GM23248 (cell line): ENCODE data around the gene GALE.

ENCODE experiments used
- EZH2 ChIP-seq: fragments of 200-600 bp; sonication (generic); IDR thresholded peaks from 2 replicates; pipeline ENCODE4 v1.6.1; 2018; ENCODE audit warnings: antibody characterized with exemption, mild to moderate bottlenecking; ENCODE audit not compliant: insufficient read depth, poor library complexity, severe bottlenecking
- EZH2phosphoT487 ChIP-seq: fragments of 200-600 bp; sonication (generic); IDR thresholded peaks from 2 replicates; pipeline ENCODE4 v1.6.1; 2018; ENCODE audit warnings: antibody characterized with exemption, moderate library complexity, mild to moderate bottlenecking, low read depth; ENCODE audit not compliant: insufficient read depth

GRCh38 chr1:23824711-23825075, 24.1 kb upstream of the GALE start:
- TF ChIP-seq EZH2phosphoT487 (no peak), EZH2 (no peak)
